HCT116 (cell line): Measurements from ENCODE around the gene SCRN1.

Experiments
- CBX3 ChIP-seq: IDR thresholded peaks from 2 replicates; pipeline ENCODE4 v1.6.1; 2012; ENCODE audit warnings: low read depth
- CTCF ChIP-seq, 3 experiments: fragments of 200-600 bp in 1 of 3; sonication (generic) in 1 of 3; IDR thresholded peaks in 2 of 3; conservative IDR thresholded peaks in 1 of 3; 2 replicates each; pipeline ENCODE4 v1.5.1; 2012 to 2017; ENCODE audit warnings: low read depth in 2 of 3, low read length in 2 of 3, antibody characterized with exemption in 1 of 3, borderline replicate concordance in 1 of 3, control low read depth in 1 of 3, mild to moderate bottlenecking in 1 of 3, mixed read lengths in 1 of 3, mixed run types in 1 of 3, moderate library complexity in 1 of 3; ENCODE audit not compliant: insufficient read depth in 1 of 3
- EGR1 ChIP-seq: IDR thresholded peaks from 2 replicates; pipeline ENCODE4 v1.6.1; 2012; ENCODE audit warnings: low read depth
- EZH2 ChIP-seq: fragments of 200-600 bp; sonication (generic); IDR thresholded peaks from 2 replicates; pipeline ENCODE4 v1.6.1; 2017; ENCODE audit warnings: antibody characterized with exemption, mixed run types
- TCF7L2 ChIP-seq: IDR thresholded peaks from 2 replicates; pipeline ENCODE4 v1.7.0; 2011; ENCODE audit warnings: borderline replicate concordance, inconsistent platforms; ENCODE audit not compliant: insufficient read depth, insufficient read length; ENCODE audit errors: extremely low read depth
- TF ChIP-seq, protein P1 (sequence below): IDR thresholded peaks from 2 replicates; pipeline ENCODE4 v1.6.1; 2012

GRCh38 chr7:29945259-29945809 is 44.3 kb downstream of the SCRN1 start:
- TF ChIP-seq CTCF (IDR thresholded peaks at IDR 0.05 in 2 of 3, conservative IDR thresholded peaks at IDR 0.05 in 1 of 3; ENCODE audit: borderline replicate concordance in 1 of 3, insufficient read depth in 1 of 3, low read depth in 2 of 3, low read length in 2 of 3) = no peak
- TF ChIP-seq EGR1 = no peak
- no peak for TF ChIP-seq EZH2
- TF ChIP-seq TCF7L2 = no peak
- TF ChIP-seq, protein P1, sequence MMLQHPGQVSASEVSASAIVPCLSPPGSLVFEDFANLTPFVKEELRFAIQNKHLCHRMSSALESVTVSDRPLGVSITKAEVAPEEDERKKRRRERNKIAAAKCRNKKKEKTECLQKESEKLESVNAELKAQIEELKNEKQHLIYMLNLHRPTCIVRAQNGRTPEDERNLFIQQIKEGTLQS = no peak
- no peak for TF ChIP-seq CBX3
